NCI-H446 treated with DMSO at 0.1 percent for 48 hours (cell line): ENCODE results near the gene GET3.
"Not testable (repeated sequence)": the region's sequence is repeated elsewhere in the genome, so short reads cannot be mapped to it uniquely, and the experiment has no call there.

Experiments
- DNase-seq: peaks from one replicate; lab custom pipeline; 2025; lab: John Stamatoyannopoulos, UW

Gene GET3

DNA sequence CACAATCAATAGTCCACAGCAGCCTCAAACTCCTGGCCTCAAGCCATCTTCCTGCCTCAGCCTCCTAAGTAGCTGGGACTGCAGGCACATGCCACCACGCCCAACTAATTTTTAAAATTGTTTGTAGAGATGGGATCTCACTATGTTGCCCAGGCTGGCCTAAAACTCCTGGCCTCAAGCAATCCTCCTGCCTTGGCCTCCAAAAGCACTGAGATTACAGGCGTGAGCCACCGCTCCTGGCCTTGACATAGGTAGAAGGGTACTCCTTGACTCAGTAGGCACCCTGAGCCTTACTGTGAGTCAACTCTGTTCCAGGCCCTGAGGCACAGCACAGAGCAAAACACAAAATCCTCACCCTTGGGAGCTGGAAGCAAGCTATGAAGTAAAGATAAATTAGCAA lies 21.4 kb upstream of the GET3 start:
- no peak for DNase-seq

GRCh38 chr19:12720296-12720695 lies 17.0 kb upstream of the GET3 start:
- no peak for DNase-seq

- no peak for DNase-seq
Measured at GRCh38 chr19:12720851-12721655, 16.2 kb upstream of the GET3 start.

DNA sequence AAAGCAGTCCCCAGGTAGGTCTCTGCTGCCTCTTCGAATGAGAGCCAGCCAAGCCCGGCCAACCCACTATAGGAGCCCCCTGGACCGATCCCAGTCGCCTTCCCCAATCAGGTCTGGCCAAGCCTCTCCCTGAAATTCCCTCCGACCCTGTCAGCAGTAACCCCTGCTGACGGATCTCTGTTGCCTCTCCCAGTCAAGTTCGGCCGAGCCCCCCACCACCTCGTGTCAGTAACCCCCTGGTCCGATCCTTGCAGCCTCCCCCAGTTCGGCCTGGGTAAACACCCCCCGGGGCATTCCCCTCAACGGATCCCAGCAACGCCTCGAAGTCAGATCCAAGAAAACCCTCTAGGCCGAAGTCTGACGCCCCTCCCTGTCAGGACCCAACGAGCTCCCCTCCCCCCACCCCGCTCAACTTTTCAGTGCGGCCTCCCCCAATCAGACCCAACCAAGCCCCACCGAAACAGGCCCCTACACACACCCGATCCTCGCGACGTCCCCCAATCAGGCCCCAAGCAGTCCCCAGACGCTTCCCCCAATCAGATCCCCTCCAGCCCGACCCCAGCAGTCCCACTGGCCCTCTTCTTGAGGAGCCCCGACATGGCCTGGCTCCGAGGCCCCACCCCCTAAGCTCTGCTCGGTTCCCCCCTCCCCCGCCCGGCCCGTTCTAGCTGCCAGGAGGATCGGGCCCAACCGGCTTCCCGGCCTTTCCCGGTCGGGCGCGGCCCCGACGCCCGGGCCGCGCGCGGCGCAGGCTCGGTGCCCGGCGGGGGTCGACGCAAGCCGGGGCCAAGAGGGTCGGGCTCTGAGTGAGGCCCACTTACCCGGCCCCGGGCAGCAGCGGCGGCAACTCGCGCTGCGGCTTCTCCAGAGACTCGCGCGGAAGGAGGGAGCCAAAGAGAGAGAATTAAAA lies 15.4 kb upstream of the GET3 start:
- DNase-seq: peak; percentile 13

DNA sequence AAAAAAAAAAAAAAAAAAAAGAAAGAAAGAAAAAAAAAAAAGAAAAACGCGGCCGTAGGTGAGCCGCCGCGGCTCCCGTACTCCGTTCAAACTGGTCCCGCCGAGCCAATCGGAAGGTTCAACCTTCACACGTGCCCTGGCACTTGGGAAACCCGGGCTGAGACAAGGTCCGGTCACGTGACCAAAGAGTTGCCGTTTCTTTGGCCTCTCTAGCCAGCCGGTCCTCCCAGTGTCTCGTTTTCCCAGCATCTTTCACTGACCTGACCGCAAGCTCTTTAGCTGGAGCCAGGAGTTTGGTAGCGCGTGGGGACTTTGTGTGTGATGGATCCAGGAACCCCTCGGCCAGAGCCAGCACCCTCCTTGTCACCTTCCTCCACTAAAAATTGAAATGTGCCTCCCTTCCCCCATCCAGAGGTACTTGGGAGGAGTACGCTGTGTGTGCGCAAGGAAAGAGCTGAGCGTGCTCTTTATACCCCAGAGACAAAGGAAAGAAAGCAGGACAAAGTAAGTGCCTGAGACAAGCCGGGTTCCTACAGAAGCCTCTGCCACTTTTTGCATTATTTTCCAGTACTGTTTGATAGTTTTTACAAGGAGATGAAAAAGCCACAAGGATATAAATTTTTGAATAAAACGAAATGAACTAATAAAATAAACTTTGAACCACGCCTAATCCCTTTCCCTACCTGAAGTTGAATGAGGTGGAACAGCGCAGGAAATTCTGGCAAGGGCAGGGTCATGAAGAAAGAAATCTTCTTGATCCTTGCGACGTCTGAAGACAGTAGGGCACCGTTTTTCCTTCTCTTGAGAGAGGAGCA lies 14.5 kb upstream of the GET3 start:
- DNase-seq: peak; percentile 97

DNA sequence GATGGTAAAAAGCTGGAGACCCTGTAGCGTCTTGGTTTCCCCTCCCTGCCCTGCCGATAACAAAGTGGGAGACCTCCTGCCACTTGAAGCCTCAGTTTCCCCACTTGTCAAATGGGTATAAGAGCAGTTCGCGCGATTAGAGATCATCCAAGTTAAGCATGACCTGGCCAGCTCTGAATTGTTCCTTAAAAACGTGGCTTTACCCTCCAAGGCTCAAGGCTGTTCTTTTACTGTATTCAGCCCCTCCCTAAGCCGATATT lies 14.0 kb upstream of the GET3 start:
- DNase-seq: no peak

DNA sequence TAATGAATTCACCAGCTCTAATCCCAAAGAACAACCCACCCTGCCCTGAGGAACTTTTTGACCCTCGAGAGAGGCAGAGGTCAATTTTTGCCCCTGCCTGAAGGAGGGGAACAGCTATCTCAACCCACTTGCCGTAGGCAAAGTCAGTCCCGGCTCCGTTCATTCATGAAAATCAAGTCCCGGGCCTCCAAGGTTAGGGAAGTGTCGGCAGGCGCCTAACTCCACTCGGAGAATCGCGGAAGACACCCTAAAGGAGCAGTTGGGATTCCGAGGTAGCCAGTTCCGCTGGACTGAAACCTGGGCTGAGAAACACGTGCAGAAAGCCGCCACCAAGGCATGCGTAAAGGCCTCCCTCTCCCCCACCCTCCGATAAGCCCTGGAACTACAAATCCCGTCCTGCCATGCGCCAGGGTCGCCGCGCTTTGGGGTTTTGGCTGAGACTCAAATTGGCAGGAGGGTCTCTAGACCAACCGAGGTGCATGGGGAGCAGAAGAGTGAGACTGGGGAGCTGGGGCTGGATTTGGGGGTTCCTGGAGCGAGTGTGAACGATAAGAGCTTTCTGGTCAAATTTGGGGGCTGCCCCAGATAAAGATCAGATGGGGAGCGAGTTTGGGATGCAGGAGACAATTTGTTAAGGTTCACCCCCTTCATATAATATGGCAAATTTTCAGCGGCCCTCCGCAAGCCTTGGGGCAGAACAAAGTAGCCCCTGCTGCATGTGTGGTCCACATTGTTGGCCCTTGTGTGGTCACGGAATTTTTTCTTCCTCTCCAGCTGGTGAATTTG lies 13.5 kb upstream of the GET3 start, which contains the start of gene TNPO2:
Gene TNPO2 (minus strand): TSS at position 292 of the 786 bp plus-strand sequence. CDS start 2,955 bp downstream, outside the sequence.
- DNase-seq: peak; percentile 63

DNA sequence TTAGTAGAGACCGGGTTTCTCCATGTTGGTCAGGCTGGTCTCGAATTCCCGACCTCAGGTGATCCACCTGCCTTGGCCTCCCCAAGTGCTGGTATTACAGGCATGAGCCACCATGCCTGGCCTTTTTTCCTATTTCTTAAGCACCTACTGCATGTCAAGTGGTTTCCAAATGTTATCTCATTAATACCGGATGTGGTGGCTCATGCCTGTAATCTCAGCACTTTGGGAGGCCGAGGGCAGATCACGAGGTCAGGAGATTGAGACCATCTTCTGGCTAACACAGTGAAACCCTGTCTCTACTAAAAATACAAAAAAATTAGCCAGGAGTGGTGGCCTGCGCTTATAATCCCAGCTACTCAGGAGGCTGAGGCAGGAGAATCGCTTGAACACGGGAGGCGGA lies 11.7 kb upstream of the GET3 start:
- not testable (repeated sequence) for DNase-seq

DNA sequence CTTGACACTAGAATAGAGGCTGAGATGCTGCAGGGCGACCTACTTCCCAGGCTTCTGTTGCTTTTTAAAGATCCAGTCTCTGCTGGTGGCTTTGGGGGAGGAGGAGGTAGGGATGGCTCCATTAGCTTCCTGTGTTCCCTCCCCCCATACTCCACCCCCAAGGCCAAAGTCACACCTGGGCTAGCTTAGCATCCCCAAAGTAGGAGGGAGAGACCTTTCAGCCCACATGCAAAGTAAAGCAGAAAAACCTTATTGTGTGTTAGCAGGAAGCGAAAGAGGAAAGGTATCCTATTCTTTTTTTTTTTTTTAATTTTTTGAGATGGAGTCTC lies 10.3 kb upstream of the GET3 start:
- no peak for DNase-seq

- no peak for DNase-seq
Measured at GRCh38 chr19:12727745-12728433, 9.4 kb upstream of the GET3 start.

DNA sequence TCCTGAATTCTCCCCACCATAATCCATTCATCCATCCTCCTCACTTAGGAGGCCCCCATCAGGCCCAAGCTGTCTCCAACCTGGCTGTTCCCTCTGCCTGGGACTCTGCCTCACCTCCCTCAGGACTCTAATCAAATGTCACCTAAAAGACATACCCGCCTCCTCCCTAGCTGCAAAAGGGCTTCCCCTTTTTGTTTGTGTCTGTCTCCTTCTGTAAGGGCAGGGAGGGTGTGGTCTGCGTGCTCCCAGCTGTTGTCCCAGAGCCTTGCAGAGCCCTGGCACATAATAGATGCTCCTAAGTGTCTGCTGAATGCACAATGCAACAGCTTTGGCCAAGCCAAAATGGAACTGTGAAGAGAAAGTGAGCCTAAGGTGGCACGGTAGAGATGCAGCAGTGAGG lies 7.2 kb upstream of the GET3 start:
- DNase-seq: no peak

DNA sequence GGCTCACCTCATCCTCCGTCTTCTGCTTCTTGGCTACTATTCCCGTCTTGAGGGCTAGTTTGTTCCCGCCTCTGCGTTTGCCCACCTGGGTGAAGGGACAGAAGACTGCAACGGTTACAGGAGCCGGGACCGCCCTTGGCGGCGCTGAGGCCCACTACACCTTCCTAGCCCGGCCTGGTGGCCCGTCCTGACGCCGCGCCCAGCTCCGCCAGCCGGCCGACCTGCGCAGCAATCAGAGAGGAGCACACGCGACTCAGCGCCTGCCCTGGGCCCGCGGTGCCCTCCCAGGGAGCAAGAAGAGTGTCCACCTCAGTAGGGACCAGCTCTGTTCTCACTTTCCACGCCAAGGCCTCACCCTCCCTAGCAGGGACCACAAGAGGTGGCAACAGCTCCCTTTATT lies 6.0 kb upstream of the GET3 start:
- no peak for DNase-seq

GRCh38 chr19:12733369-12734214 lies 3.7 kb upstream of the GET3 start:
- no peak for DNase-seq

DNA sequence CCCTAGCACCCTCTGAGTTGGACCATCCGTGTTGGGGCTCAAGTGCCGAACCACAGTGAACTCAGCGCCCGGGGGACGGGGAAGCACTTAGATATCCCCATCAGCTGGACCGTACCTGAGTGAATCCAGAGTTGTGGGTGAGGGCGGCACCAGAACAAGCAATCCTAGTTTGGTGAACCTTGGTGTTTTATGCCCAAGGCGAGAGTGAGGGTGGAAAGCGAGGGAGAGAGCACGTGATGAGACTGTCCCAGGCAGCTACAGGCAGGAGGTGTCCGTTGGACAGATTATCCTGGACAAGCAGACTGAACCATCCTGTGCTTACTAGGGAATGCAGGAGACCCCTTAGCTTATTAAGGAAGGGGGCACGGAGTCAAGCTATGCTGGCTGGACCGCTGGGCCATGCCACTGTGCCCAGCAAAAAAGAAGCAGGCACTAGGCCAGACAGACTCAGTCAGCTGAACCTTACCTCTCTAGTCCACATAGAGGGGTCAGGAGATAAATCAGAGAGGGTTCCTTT lies 596 bp downstream of the GET3 start:
- no peak for DNase-seq

DNA sequence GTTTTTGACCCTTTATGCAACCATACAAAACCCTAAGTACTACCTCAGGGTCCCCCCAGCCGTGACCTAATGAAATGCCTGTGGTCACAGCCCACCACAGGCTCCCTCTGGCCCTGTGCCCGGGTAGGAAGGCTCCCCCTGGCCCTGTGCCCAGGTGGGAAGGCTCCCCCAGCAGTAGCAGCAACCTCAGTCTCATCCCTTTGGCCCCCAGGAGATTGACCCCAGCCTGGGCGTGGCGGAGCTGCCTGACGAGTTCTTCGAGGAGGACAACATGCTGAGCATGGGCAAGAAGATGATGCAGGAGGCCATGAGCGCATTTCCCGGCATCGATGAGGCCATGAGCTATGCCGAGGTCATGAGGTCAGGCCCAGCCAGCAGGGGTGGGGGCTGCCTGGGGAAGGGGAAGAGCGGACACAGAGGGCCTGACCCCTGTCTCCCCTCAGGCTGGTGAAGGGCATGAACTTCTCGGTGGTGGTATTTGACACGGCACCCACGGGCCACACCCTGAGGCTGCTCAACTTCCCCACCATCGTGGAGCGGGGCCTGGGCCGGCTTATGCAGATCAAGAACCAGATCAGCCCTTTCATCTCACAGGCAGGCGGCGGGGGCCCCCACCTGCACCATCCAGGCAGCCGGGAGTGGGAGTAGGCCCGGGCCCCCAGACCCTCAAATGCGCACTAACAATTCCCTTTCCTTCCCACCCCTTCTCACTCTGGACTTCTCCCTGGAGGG lies 8.0 kb downstream of the GET3 start:
- no peak for DNase-seq

DNA sequence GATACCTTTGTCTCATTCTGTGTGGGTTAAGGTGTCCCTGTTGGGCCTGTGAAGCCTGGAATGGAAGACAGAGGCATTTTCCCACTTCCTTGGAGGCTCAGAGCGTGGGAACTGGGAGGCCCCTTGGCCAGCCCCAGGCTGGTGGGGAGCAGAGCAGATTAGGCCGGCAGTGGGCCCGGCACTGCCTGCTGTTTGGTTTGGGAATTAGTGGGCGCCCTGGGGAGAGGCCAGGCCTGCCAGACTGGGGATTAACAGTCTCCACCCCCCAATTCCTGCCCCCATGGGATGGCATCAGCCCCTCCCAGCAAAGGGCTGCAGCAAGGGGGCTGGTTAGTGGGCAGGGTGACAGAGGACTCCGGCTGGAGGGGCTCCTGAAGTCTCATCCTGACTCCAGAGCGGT lies 11.2 kb downstream of the GET3 start:
- no peak for DNase-seq

GRCh38 chr19:12749938-12750521 lies 12.7 kb downstream of the GET3 start:
- peak; percentile 36 for DNase-seq

DNA sequence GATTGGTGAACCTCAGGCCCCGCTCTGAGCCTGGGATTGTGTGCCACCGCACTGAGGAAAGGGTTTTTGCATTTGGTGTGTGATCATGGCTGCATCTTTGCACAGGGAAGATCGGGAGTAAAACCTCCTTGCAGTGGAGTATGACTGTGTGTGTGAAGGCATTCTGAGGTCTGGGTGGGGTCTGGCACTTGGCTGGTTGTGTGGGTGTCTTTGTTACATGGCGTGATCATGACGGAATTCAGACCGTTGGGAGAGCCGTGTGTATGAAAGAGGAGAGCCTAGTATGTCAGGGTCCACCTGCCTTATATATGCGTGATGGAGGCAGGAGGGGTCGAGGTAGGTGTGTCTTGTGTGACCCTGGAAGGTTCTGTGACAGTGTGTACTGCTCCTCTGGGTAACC lies 13.6 kb downstream of the GET3 start:
- DNase-seq: no peak

- no peak for DNase-seq
Measured at GRCh38 chr19:12751635-12752034, 14.3 kb downstream of the GET3 start, which contains the start of gene BEST2. Gene BEST2 (plus strand): TSS chr19:12751791. CDS start chr19:12752593, 802 bp downstream.
